SU-DHL-6 (cell line): ENCODE data around the gene BLMH.

Experiments
- H2AFZ ChIP-seq: fragments of 200-600 bp; sonication (generic); 2 replicates; pipeline ENCODE4 v1.6.1; 2014; ENCODE audit warnings: low read depth, mild to moderate bottlenecking, moderate library complexity, mixed read lengths, antibody characterized with exemption, low read length; ENCODE audit not compliant: severe bottlenecking
- H3F3A ChIP-seq: fragments of 200-600 bp; shearing (Covaris generic); 2 replicates; pipeline ENCODE4 v1.6.0; 2016; ENCODE audit warnings: antibody characterized with exemption, mild to moderate bottlenecking; ENCODE audit not compliant: insufficient read depth
- H3K27ac ChIP-seq: fragments of 200-600 bp; sonication (generic); 2 replicates; pipeline ENCODE4 v1.5.1; 2016; ENCODE audit warnings: low read depth, mild to moderate bottlenecking, low read length, moderate library complexity, mixed read lengths
- H3K27me3 ChIP-seq: fragments of 200-600 bp; sonication (generic), shearing (Covaris generic); 2 replicates; pipeline ENCODE4 v1.6.0; 2014; ENCODE audit warnings: mild to moderate bottlenecking, low read length
- H3K36me3 ChIP-seq: fragments of 200-600 bp; sonication (generic); 2 replicates; pipeline ENCODE4 v1.6.1; 2014; ENCODE audit warnings: mild to moderate bottlenecking, low read length, mixed read lengths
- H3K4me2 ChIP-seq: fragments of 300-600, 200-600 bp; shearing (Covaris generic), sonication (generic); 2 replicates; pipeline ENCODE4 v1.6.0; 2014; ENCODE audit warnings: low read length, low read depth, mild to moderate bottlenecking; ENCODE audit not compliant: poor library complexity, severe bottlenecking
- H3K4me3 ChIP-seq: fragments of 200-600 bp; sonication (generic); 2 replicates; pipeline ENCODE4 v1.5.1; 2014; ENCODE audit warnings: antibody characterized with exemption, low read length, mild to moderate bottlenecking, mixed read lengths; ENCODE audit not compliant: insufficient read depth, poor library complexity, severe bottlenecking
- H3K79me2 ChIP-seq: fragments of 200-600 bp; sonication (generic); 2 replicates; pipeline ENCODE4 v1.6.1; 2014; ENCODE audit warnings: mild to moderate bottlenecking, low read length, moderate library complexity; ENCODE audit not compliant: insufficient read depth
- H3K9ac ChIP-seq: fragments of 200-600 bp; sonication (generic); 2 replicates; pipeline ENCODE4 v1.7.0; 2014; ENCODE audit warnings: mild to moderate bottlenecking, low read length
- H3K9me2 ChIP-seq: fragments of 200-600 bp; sonication (generic); replicated peaks from 2 replicates; pipeline ENCODE4 v1.6.1; 2014; ENCODE audit warnings: low read length; ENCODE audit not compliant: insufficient read depth
- H3K9me3 ChIP-seq: fragments of 200-600 bp; sonication (generic); 2 replicates; pipeline ENCODE4 v1.6.1; 2014; ENCODE audit warnings: low read length, mixed read lengths; ENCODE audit not compliant: insufficient read depth
- H4K20me1 ChIP-seq: fragments of 200-600 bp; sonication (generic); 2 replicates; pipeline ENCODE4 v1.6.1; 2014; ENCODE audit warnings: low read depth, mild to moderate bottlenecking, antibody characterized with exemption, low read length, moderate library complexity, mixed read lengths
- CTCF ChIP-seq: fragments of 200-600 bp; sonication (generic); IDR thresholded peaks from one replicate; pipeline ENCODE4 v1.5.1; 2017; ENCODE audit warnings: antibody characterized with exemption, mild to moderate bottlenecking, low read length, moderate library complexity; ENCODE audit not compliant: insufficient read depth, poor library complexity, severe bottlenecking
- EZH2phosphoT487 ChIP-seq: fragments of 200-600 bp; sonication (generic), shearing (Covaris generic); conservative IDR thresholded peaks from 2 replicates; pipeline ENCODE4 v1.6.1; 2018; ENCODE audit warnings: mild to moderate bottlenecking, antibody characterized with exemption, low read length, moderate library complexity, mixed read lengths

Gene BLMH

GRCh38 chr17:30291543-30292285, at the start of gene BLMH:
BLMH (minus strand) TSS chr17:30291944; CDS start chr17:30291819, 125 bp downstream.
- Histone ChIP-seq H3K9me2 (no peaks in the 10 kb centered on the region), H3K27ac (peak within 1 kb of the TSS; percentile 36), H3K36me3 (peaks cover 23% of the 10 kb centered on the region), H3K27me3 (no peaks in the 10 kb centered on the region), H3K4me3 (peak within 1 kb of the TSS; percentile 79), H3K79me2 (peaks cover 27% of the 10 kb centered on the region), H3F3A (peaks cover 15% of the 10 kb centered on the region), H3K4me2 (peak within 1 kb of the TSS; percentile 80), H3K9ac (peak within 1 kb of the TSS; percentile 92), H3K9me3 (no peaks in the 10 kb centered on the region), H2AFZ (peak within 1 kb of the TSS; percentile 99), H4K20me1 (no peaks in the 10 kb centered on the region)
- TF ChIP-seq EZH2phosphoT487 (no peak), CTCF (no peak)

- Histone ChIP-seq H3K27ac (no peak overlapping the region), H3F3A (no peaks in the 10 kb centered on the region), H3K4me3 (no peak overlapping the region), H3K36me3 (no peaks in the 10 kb centered on the region), H3K79me2 (no peaks in the 10 kb centered on the region), H3K27me3 (no peaks in the 10 kb centered on the region), H2AFZ (peak overlapping the region; percentile 39), H4K20me1 (no peaks in the 10 kb centered on the region), H3K9ac (no peak overlapping the region), H3K4me2 (no peak overlapping the region), H3K9me2 (no peaks in the 10 kb centered on the region), H3K9me3 (no peaks in the 10 kb centered on the region)
- no peak for TF ChIP-seq CTCF
- TF ChIP-seq EZH2phosphoT487, result no peak
Measured at GRCh38 chr17:30340801-30341356, 49.1 kb upstream of the BLMH start.

- Histone ChIP-seq H3K9me2 (no peaks in the 10 kb centered on the region), H3F3A (no peaks in the 10 kb centered on the region), H3K79me2 (no peaks in the 10 kb centered on the region), H2AFZ (no peak overlapping the region), H4K20me1 (no peaks in the 10 kb centered on the region), H3K4me3 (no peak overlapping the region), H3K36me3 (no peaks in the 10 kb centered on the region), H3K9me3 (no peaks in the 10 kb centered on the region), H3K9ac (no peak overlapping the region), H3K4me2 (no peak overlapping the region), H3K27ac (no peak overlapping the region), H3K27me3 (no peaks in the 10 kb centered on the region)
- no peak for TF ChIP-seq EZH2phosphoT487
- TF ChIP-seq CTCF, result no peak
Measured at GRCh38 chr17:30339086-30339485, 47.3 kb upstream of the BLMH start.
